Measurements from ENCODE around the gene TGFB1I1.

GRCh38 chr16:31491778-31492418, 19.9 kb downstream of the TGFB1I1 start:
- TF ChIP-seq, protein P1, sequence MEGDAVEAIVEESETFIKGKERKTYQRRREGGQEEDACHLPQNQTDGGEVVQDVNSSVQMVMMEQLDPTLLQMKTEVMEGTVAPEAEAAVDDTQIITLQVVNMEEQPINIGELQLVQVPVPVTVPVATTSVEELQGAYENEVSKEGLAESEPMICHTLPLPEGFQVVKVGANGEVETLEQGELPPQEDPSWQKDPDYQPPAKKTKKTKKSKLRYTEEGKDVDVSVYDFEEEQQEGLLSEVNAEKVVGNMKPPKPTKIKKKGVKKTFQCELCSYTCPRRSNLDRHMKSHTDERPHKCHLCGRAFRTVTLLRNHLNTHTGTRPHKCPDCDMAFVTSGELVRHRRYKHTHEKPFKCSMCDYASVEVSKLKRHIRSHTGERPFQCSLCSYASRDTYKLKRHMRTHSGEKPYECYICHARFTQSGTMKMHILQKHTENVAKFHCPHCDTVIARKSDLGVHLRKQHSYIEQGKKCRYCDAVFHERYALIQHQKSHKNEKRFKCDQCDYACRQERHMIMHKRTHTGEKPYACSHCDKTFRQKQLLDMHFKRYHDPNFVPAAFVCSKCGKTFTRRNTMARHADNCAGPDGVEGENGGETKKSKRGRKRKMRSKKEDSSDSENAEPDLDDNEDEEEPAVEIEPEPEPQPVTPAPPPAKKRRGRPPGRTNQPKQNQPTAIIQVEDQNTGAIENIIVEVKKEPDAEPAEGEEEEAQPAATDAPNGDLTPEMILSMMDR (IDR thresholded peaks at IDR 0.05; ENCODE audit: low read length), result no peak
- TF ChIP-seq EZH2 (IDR thresholded peaks at IDR 0.05; ENCODE audit: borderline replicate concordance, low read length), result no peak

Measured in OCI-LY1 (cell line).